WI38 (cell line): ENCODE data around the gene ACACA.

ENCODE experiments used
- H3K4me3 ChIP-seq: 2 replicates; pipeline ENCODE4 v1.5.1; 2011; ENCODE audit warnings: low read depth, mild to moderate bottlenecking, control low read depth, low read length
- TF ChIP-seq, protein P1 (sequence below): IDR thresholded peaks from 2 replicates; pipeline ENCODE4 v1.5.1; 2012; ENCODE audit warnings: low read depth, mild to moderate bottlenecking, control low read depth, low read length

The ACACA gene

DNA sequence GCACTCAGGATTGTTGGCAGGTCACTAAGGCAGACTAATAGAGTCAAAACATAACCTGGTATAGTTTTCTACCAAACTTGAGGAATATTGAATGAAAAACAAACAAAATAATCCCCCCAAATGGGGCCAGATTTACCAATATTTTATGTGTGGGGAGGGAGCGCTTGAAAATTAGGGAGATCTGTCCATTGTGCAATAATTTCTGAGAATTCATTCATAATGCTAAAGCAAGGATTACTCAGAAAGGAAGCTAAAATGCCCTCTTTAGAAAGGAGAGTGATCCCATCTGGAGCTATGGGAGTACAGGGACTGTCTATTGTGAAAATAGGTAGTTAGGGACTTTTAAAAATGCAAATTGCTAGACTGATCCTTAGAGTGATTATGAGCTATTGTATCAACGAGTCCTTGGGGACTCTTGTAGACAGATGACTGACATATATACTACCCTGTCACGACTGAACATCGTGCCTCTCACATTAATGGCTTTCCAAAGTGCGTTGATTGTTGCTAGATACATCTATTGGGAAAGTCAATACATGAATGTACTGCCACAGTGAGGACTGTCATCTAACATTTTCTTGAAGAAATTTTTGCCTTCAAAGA, 264.2 kb downstream of the ACACA start:
- TF ChIP-seq, protein P1, sequence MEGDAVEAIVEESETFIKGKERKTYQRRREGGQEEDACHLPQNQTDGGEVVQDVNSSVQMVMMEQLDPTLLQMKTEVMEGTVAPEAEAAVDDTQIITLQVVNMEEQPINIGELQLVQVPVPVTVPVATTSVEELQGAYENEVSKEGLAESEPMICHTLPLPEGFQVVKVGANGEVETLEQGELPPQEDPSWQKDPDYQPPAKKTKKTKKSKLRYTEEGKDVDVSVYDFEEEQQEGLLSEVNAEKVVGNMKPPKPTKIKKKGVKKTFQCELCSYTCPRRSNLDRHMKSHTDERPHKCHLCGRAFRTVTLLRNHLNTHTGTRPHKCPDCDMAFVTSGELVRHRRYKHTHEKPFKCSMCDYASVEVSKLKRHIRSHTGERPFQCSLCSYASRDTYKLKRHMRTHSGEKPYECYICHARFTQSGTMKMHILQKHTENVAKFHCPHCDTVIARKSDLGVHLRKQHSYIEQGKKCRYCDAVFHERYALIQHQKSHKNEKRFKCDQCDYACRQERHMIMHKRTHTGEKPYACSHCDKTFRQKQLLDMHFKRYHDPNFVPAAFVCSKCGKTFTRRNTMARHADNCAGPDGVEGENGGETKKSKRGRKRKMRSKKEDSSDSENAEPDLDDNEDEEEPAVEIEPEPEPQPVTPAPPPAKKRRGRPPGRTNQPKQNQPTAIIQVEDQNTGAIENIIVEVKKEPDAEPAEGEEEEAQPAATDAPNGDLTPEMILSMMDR = no peak
- no peak overlapping the region for H3K4me3 ChIP-seq

DNA sequence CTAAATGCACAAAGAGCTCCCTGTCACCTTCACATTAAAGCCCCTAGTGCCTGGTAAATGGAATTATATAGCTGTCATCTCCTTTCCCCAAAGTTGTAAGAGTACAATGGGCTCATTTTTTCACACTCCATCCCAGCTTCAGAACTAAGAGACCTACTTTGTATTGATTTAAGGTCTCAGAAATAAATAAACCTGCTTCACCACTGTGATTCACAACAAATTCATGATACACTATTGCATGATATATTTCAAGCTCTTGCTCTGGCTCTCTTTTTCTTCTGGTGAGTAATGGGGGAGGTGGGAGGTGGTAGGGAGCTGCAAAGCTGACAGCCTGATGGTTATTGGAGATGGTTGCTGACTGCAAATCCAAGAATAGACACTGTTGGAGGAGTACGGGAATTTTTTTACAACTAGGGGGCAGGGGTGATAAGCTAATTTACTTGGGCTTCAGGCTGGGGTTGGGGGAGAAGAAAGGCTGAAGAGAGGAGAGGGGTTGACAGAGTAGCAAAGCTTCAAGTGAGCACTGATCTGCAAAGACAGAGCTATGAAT, 268.0 kb downstream of the ACACA start:
- H3K4me3 ChIP-seq = no peak overlapping the region
- TF ChIP-seq, protein P1 = no peak

GRCh38 chr17:37137906-37138514, 268.6 kb downstream of the ACACA start:
- no peak overlapping the region for H3K4me3 ChIP-seq
- TF ChIP-seq, protein P1 = no peak

DNA sequence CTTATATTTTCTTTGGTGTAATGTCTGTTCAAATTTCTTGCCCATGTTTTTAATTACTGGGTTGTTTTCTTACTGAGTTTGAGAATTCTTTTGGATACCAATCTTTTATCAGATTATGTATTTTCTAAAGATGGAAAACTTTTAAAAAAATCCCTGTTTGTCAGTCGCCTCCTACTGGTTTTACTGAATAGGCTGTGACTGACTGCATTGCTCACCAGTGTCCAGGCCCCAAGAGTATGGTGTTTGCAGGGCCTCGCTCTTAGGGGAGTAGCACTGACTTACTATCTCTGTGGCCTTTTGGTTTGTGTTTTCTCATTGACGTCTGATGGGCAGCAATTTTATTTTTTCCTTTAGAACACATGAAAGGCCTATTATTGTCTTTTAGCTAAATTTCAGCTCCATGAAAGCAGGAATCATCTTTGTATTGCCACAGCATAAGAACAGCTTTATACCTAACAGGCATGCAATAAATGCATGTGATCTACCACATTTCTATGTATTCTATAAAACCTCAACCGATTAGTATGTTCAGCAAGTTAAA, 269.5 kb downstream of the ACACA start:
- TF ChIP-seq, protein P1 = no peak
- no peak overlapping the region for H3K4me3 ChIP-seq

GRCh38 chr17:37135576-37135975, 271.1 kb downstream of the ACACA start:
- H3K4me3 ChIP-seq = no peak overlapping the region
- TF ChIP-seq, protein P1 = no peak

DNA sequence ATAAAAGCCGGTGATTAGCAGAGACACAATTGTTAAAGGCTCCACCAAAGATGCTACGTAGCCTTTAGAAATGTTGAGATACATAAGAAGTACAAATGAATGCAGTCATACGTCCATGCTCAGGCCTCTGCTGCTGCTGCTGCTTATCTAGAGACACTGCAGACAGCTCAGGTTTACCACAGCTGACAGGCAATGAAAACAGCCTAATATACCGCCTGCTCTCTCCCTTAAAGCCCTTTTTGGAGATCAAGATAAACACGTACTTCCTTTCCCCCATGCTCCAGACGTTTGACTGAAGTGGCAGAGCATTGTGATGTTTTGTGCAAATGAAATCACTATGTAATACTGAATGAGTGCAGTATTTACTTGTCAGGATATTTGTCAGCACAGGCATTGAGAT, 272.6 kb downstream of the ACACA start:
- TF ChIP-seq, protein P1 = no peak
- H3K4me3 ChIP-seq = no peak overlapping the region

DNA sequence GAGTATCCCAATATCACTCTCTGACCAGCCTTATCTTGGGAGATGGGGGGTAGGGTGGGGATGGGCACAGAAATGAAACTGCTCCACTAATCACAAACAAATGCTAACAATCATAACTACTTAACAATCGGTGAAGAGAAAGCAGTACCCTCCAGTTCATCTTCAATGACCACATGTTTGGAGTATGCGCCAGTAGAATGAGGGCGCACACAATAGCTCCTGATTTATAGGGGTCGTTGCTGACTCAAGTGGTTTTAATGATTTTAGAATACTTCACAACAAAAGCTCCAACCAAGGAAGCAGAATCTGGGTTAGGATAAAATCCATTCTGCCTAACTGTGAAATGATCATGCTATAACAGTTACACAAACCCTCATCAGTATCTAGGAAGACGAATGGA, 273.5 kb downstream of the ACACA start:
- no peak overlapping the region for H3K4me3 ChIP-seq
- TF ChIP-seq, protein P1 = no peak
